ENCODE results near the gene FAM118B. TPM values are rescaled to one million over a fixed set of nuclear protein-coding genes. Genes with fewer than 3 reads are reported as not detected.
A peak's percentile ranks its signal among the peaks of the same experiment; 100 is the strongest.

FAM118B gene
- total RNA-seq, 1 donor from 2014 or later, result 26.7 TPM

DNA sequence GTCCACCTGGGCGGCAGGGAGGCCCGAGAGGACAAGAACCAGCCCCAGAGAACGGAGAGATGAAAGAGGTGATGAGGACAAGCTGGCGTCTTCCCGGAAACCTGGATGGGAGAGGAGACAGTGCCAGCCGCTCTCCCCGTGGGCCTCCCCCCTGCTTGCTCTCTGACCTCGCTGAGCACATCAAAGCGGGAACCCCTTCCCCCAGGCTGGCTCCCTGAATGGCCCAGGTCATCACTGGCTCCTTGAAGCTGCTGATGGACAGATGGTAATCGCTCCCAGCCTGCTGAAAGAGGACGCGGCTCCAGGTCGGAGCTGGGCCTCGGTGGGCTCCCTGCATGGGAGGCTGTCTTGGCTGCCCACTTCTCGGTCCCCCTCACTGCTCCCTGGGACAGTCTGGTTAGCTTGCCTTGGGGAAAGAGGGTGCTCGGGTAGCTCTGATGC lies 18.5 kb upstream of the FAM118B start:
- DNase-seq, result no peak
- H3K27me3 ChIP-seq (ENCODE audit: low read depth), result no peaks in the 10 kb centered on the region
- intact Hi-C loops (cut with micrococcal nuclease), result loop anchor here (10.0 kb wide), 1 partner anchor 128 kb away; the partner anchor contains the start of gene CDON
- H3K27ac ChIP-seq (replicated peaks), result no peak overlapping the region
- H3K9me3 ChIP-seq (replicated peaks), result no peaks in the 10 kb centered on the region
- H3K4me3 ChIP-seq, result no peak overlapping the region
- H3K36me3 ChIP-seq, result peaks cover 59% of the 10 kb centered on the region
- peaks cover 9% of the 10 kb centered on the region for H3K4me1 ChIP-seq
- TF ChIP-seq, protein P1, sequence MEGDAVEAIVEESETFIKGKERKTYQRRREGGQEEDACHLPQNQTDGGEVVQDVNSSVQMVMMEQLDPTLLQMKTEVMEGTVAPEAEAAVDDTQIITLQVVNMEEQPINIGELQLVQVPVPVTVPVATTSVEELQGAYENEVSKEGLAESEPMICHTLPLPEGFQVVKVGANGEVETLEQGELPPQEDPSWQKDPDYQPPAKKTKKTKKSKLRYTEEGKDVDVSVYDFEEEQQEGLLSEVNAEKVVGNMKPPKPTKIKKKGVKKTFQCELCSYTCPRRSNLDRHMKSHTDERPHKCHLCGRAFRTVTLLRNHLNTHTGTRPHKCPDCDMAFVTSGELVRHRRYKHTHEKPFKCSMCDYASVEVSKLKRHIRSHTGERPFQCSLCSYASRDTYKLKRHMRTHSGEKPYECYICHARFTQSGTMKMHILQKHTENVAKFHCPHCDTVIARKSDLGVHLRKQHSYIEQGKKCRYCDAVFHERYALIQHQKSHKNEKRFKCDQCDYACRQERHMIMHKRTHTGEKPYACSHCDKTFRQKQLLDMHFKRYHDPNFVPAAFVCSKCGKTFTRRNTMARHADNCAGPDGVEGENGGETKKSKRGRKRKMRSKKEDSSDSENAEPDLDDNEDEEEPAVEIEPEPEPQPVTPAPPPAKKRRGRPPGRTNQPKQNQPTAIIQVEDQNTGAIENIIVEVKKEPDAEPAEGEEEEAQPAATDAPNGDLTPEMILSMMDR (IDR thresholded peaks at IDR 0.05; ENCODE audit: borderline replicate concordance), result no peak

DNA sequence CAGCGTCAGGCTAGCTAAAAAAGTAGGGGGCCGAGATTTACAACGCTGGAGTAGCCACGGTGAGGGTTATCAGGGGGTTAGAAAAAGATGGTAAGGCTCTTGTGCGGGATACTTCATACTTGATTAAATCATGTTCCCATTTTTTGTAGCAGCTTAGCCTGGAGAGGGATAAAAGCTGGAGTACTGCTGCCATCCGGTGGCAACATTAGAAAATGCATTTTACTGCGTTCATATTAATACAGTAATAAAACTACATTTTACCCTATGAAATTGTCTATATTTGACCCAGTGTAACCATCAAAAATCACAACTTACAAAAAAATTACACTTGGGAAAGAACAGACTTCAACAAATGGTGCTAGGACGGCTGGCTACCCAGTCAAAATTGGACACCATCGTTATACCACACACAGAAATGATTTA lies 17.4 kb upstream of the FAM118B start:
- no peak for DNase-seq
- H3K4me3 ChIP-seq, result no peak overlapping the region
- TF ChIP-seq, protein P1 (IDR thresholded peaks at IDR 0.05; ENCODE audit: borderline replicate concordance), result peak; percentile 72
- H3K36me3 ChIP-seq, result peaks cover 70% of the 10 kb centered on the region
- no peaks in the 10 kb centered on the region for H3K9me3 ChIP-seq (replicated peaks)
- H3K27ac ChIP-seq (replicated peaks), result no peak overlapping the region
- no peaks in the 10 kb centered on the region for H3K27me3 ChIP-seq (ENCODE audit: low read depth)
- peaks cover 17% of the 10 kb centered on the region for H3K4me1 ChIP-seq
- intact Hi-C loops (cut with micrococcal nuclease), result loop anchor here (10.0 kb wide), 1 partner anchor 129 kb away; the partner anchor contains the start of gene CDON

DNA sequence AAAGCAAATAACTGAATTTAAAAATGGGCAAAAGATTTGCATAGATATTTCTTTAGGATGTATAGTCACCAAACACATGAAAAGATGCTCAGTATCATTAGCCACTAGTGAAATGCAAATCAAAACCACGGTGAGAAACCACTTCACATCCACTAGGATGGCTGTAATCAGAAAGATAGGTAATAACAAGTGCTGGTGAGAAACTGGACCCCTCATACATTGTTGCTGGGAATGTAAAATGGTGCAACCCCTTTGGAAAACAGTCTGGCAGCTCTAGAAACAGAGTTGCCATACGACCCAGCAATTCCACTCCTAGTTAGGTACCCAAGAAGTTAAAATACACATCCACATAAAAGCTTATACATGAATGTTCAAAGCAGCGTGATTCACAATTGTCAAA lies 16.5 kb upstream of the FAM118B start:
- no peak overlapping the region for H3K27ac ChIP-seq (replicated peaks)
- H3K4me3 ChIP-seq, result no peak overlapping the region
- no peaks in the 10 kb centered on the region for H3K27me3 ChIP-seq (ENCODE audit: low read depth)
- no peak for DNase-seq
- intact Hi-C loops (cut with micrococcal nuclease), result loop anchor here (5.0 to 10.0 kb wide), 2 partner anchors 130 to 273 kb away; partner anchors contain the start of gene CDON
- TF ChIP-seq, protein P1 (IDR thresholded peaks at IDR 0.05; ENCODE audit: borderline replicate concordance), result no peak
- peaks cover 78% of the 10 kb centered on the region for H3K36me3 ChIP-seq
- peaks cover 17% of the 10 kb centered on the region for H3K4me1 ChIP-seq
- no peaks in the 10 kb centered on the region for H3K9me3 ChIP-seq (replicated peaks)

DNA sequence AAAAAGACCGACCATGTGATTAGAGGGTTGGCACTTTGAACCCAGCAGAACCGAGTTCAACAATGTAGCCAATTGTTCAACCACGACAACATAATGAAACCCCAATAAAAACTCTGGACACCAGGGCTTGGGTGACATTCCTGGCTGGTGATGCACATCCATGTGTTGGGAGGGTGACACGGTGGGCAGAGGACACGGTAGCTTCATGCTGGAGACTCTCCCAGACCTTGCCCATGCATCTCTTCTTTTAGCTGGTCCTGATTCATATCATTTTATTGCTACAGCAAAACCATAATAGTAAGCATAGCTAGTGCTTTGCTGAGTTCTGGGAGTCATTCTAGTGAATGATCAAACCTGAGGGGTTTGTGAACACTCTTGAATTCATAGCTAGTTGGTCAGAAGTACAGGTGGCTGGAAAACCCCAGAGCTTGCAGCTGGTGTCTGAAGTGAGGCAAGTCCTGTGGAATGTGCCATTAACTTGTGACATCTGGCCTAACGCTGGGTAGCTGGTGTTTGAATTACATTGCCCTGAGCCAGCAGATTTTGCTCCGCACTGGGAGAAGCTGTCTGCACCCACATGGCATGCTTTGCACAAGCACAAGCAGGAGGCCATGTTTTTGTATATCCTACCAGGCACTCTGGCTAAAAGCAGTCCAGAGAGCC lies 14.2 kb upstream of the FAM118B start:
- DNase-seq, result no peak
- TF ChIP-seq, protein P1 (IDR thresholded peaks at IDR 0.05; ENCODE audit: borderline replicate concordance), result no peak
- Histone ChIP-seq H3K27me3 (ENCODE audit: low read depth) (no peaks in the 10 kb centered on the region), H3K9me3 (replicated peaks) (no peaks in the 10 kb centered on the region), H3K27ac (replicated peaks) (no peak overlapping the region), H3K36me3 (peaks cover 89% of the 10 kb centered on the region), H3K4me1 (peaks cover 34% of the 10 kb centered on the region), H3K4me3 (no peak overlapping the region)
- intact Hi-C loops (cut with micrococcal nuclease), result loop anchor here (5.0 to 10.0 kb wide), 2 partner anchors 133 to 275 kb away; partner anchors contain the start of gene CDON

DNA sequence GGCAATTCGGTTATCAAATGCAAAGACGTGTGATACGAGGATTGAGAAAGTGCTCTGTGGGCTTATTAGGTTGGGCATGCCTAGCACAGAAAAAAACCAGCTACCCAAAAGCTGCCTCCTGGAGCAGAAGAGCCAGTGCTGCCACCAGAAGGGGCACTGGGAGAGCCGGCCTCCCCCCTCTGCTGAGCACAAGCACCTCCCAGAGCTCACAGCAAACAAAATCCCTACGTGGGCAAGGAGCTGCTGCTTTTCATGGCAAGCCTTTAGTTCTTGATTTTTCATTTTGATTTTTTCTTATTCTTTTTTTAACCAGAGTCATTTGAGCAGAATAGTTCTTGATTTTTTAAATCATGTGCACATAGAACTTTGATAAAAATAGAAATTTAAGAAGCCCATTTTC lies 12.9 kb upstream of the FAM118B start:
- DNase-seq, result no peak
- no peak overlapping the region for H3K4me3 ChIP-seq
- peaks cover 89% of the 10 kb centered on the region for H3K36me3 ChIP-seq
- intact Hi-C loops (cut with micrococcal nuclease), result loop anchor here (5.0 to 10.0 kb wide), 2 partner anchors 134 to 276 kb away; partner anchors contain the start of gene CDON
- peaks cover 45% of the 10 kb centered on the region for H3K4me1 ChIP-seq
- no peaks in the 10 kb centered on the region for H3K27me3 ChIP-seq (ENCODE audit: low read depth)
- no peaks in the 10 kb centered on the region for H3K9me3 ChIP-seq (replicated peaks)
- TF ChIP-seq, protein P1 (IDR thresholded peaks at IDR 0.05; ENCODE audit: borderline replicate concordance), result no peak
- no peak overlapping the region for H3K27ac ChIP-seq (replicated peaks)

Data from left ventricle myocardium inferior (tissue), 1 donor.